Hepatocyte (in vitro differentiated cells): ENCODE measurements around the gene RETREG2.
"Not testable (repeated sequence)": the region's sequence is repeated elsewhere in the genome, so short reads cannot be mapped to it uniquely, and the experiment has no call there.

Source experiments
- EZH2 ChIP-seq: fragments of 200-600 bp; sonication (generic); IDR thresholded peaks from 2 replicates; pipeline ENCODE4 v1.6.1; 2016; ENCODE audit warnings: antibody characterized with exemption, mild to moderate bottlenecking, borderline replicate concordance
- EZH2phosphoT487 ChIP-seq: fragments of 200-600 bp; sonication (generic); IDR thresholded peaks from one replicate; pipeline ENCODE4 v1.6.1; 2018; ENCODE audit warnings: antibody characterized with exemption, mild to moderate bottlenecking, low read depth, moderate library complexity; ENCODE audit not compliant: unreplicated experiment, severe bottlenecking
- TF ChIP-seq, protein P1 (sequence below): fragments of 200-600 bp; sonication (generic); IDR thresholded peaks from 2 replicates; pipeline ENCODE4 v1.5.1; 2016; ENCODE audit warnings: antibody characterized with exemption, mild to moderate bottlenecking; ENCODE audit not compliant: poor library complexity

DNA sequence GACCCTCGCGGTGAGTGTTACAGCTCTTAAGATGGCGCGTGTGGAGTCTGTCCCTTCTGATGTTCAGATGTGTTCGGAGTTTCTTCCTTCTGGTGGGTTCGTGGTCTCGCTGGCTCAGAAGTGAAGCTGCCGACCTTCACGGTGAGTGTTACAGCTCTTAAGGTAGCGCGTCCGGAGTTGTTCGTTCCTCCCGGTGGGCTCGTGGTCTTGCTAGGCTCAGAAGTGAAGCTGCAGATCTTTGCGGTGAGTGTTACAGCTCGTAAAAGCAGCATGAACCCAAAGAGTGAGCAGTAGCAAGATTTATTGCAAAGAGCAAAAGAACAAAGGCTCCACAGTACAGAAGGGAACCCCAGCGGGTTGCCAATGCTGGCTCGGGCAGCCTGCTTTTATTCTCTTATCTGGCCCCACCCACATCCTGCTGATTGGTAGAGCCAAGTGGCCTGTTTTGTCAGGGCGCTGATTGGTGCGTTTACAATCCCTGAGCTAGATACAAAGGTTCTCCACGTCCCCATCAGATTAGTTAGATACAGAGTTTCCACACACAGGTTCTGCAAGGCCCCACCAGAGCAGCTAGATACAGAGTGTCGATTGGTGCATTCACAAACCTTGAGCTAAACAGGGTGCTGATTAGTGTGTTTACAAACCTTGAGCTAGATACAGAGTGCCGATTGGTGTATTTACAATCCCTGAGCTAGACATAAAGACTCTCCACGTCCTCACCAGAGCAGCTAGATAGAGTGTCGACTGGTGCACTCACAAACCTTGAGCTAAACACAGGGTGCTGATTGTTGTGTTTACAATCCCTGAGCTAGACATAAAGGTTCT is 22.6 kb downstream of the RETREG2 start:
- TF ChIP-seq, protein P1, sequence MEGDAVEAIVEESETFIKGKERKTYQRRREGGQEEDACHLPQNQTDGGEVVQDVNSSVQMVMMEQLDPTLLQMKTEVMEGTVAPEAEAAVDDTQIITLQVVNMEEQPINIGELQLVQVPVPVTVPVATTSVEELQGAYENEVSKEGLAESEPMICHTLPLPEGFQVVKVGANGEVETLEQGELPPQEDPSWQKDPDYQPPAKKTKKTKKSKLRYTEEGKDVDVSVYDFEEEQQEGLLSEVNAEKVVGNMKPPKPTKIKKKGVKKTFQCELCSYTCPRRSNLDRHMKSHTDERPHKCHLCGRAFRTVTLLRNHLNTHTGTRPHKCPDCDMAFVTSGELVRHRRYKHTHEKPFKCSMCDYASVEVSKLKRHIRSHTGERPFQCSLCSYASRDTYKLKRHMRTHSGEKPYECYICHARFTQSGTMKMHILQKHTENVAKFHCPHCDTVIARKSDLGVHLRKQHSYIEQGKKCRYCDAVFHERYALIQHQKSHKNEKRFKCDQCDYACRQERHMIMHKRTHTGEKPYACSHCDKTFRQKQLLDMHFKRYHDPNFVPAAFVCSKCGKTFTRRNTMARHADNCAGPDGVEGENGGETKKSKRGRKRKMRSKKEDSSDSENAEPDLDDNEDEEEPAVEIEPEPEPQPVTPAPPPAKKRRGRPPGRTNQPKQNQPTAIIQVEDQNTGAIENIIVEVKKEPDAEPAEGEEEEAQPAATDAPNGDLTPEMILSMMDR: not testable (repeated sequence)
- not testable (repeated sequence) for TF ChIP-seq EZH2, EZH2phosphoT487
